Neutrophil (primary cell): ENCODE data around the gene SPOCK3.
"Not testable (repeated sequence)": the region's sequence is repeated elsewhere in the genome, so short reads cannot be mapped to it uniquely, and the experiment has no call there.

Experiments used
- H3K27ac ChIP-seq: fragments of 200-600 bp; sonication (generic); 2 replicates; pipeline ENCODE4 v1.5.1; 2016; ENCODE audit warnings: mild to moderate bottlenecking, moderate library complexity
- H3K27me3 ChIP-seq: fragments of 200-600 bp; sonication (generic); 2 replicates; pipeline ENCODE4 v1.6.0; 2016; ENCODE audit warnings: mild to moderate bottlenecking
- H3K36me3 ChIP-seq: fragments of 200-600 bp; sonication (generic); 2 replicates; pipeline ENCODE4 v1.5.1; 2017
- H3K4me1 ChIP-seq, 2 experiments: fragments of 200-600 bp in 1 of 2; sonication (generic) in 1 of 2; 1 replicate in 1 of 2; 2 replicates in 1 of 2; pipeline versions ENCODE4 v1.5.1 to v1.6.1; 2013 to 2016; ENCODE audit warnings: low read depth in 1 of 2, low read length in 1 of 2, mild to moderate bottlenecking in 1 of 2, moderate library complexity in 1 of 2; ENCODE audit not compliant: control insufficient read depth in 1 of 2, insufficient read depth in 1 of 2
- H3K4me3 ChIP-seq, 2 experiments: fragments of 200-600 bp in 1 of 2; sonication (generic) in 1 of 2; 1 replicate in 1 of 2; 2 replicates in 1 of 2; pipeline ENCODE4 v1.5.1; 2013 to 2016; ENCODE audit warnings: low read depth in 1 of 2, low read length in 1 of 2, mild to moderate bottlenecking in 1 of 2, moderate library complexity in 1 of 2
- H3K9me3 ChIP-seq: fragments of 200-600 bp; sonication (generic); 2 replicates; pipeline ENCODE4 v1.5.1; 2016
- TF ChIP-seq, protein P1 (sequence below): fragments of 200-600 bp; sonication (generic); IDR thresholded peaks from 2 replicates; pipeline ENCODE4 v1.5.1; 2016; ENCODE audit warnings: antibody characterized with exemption

SPOCK3 gene

DNA sequence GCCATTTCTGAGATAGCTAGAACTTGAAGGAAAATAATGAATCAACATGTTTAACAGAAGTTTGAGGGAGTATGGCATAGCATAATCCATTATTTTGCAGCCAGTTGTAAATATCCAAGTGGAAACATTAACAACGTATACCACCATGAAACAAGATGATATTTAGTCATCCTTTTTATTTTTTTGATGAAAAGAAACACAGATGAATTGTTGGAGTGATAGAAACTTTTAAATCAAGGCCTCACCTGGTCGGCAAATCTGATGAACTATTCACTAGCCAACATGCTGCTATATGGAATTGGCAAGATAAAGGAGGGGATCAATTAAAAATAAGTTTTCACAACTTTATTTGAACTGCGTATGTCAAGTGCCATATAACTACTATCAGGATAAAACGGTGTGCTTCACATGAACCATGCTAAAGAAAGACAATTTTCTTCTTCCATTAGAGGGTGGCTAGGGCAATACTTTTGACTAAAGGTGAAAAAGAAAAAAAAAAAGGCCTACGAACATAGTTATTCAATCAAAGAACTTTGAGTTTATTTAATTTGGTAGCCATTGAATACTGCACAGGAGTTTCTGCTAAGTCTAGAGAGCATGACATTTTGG, 510.7 kb downstream of the SPOCK3 start:
- Histone ChIP-seq H3K4me3 (no peak overlapping the region), H3K27ac (no peak overlapping the region), H3K9me3 (no peaks in the 10 kb centered on the region), H3K36me3 (no peaks in the 10 kb centered on the region), H3K4me1 (no peaks in the 10 kb centered on the region), H3K27me3 (no peaks in the 10 kb centered on the region)
- TF ChIP-seq, protein P1, sequence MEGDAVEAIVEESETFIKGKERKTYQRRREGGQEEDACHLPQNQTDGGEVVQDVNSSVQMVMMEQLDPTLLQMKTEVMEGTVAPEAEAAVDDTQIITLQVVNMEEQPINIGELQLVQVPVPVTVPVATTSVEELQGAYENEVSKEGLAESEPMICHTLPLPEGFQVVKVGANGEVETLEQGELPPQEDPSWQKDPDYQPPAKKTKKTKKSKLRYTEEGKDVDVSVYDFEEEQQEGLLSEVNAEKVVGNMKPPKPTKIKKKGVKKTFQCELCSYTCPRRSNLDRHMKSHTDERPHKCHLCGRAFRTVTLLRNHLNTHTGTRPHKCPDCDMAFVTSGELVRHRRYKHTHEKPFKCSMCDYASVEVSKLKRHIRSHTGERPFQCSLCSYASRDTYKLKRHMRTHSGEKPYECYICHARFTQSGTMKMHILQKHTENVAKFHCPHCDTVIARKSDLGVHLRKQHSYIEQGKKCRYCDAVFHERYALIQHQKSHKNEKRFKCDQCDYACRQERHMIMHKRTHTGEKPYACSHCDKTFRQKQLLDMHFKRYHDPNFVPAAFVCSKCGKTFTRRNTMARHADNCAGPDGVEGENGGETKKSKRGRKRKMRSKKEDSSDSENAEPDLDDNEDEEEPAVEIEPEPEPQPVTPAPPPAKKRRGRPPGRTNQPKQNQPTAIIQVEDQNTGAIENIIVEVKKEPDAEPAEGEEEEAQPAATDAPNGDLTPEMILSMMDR: no peak

DNA sequence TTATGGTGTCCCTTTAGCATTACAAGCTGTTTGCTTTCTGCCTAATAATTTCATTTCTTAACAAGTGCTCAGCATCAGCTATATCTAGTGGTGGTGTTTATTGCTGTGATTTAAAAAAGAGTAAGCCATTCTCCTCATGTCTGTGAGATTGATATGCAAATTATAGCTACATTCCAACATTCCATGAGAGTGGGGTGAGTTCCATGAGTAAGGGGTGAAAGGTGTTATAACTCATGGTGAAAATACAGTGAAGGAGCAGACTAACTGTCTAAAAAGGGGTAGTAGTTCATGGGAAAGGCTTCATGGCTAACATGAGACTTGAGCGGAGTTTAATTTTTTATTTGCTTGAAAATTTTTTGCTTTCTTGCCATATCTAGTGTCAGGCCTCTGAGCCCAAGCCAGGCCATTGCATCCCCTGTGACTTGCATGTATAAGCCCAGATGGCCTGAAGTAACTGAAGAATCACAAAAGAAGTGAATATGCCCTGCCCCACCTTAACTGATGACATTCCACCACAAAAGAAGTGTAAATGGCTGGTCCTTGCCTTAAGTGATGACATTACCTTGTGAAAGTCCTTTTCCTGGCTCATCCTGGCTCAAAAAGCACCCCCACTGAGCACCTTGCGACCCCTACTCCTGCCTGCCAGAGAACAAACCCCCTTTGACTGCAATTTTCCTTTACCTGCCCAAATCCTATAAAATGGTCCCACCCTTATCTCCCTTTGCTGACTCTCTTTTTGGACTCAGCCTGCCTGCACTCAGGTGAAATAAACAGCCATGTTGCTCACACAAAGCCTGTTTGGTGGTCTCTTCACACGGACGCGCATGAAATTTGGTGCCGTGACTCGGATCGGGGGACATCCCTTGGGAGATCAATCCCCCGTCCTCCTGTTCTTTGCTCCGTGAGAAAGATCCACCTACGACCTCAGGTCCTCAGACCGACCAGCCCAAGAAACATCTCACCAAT, 518.3 kb downstream of the SPOCK3 start:
- H3K27ac ChIP-seq, H3K4me3 ChIP-seq, H3K27me3 ChIP-seq, H3K4me1 ChIP-seq, H3K36me3 ChIP-seq, H3K9me3 ChIP-seq: not testable (repeated sequence)

DNA sequence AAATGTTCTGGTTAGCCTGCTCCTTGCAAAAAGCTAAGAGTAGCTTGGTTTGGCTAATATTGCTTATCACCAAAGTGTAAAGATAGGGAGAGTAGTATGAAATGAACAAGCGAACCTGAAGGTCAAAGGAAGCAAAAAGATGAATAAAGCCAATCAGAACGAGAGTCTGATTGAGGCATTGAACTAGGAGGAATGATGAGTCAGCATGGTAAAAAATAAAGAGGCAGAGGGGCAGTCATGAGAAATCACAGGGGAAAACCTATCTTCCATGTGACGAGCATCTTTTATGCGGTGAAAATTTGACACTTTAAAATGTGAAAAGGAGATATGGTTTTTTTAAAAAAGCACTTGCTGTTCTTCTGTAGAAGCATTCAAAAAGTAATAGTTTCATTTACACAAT, 533.7 kb downstream of the SPOCK3 start:
- TF ChIP-seq, protein P1: no peak
- no peaks in the 10 kb centered on the region for H3K4me1 ChIP-seq
- no peaks in the 10 kb centered on the region for H3K9me3 ChIP-seq
- H3K27me3 ChIP-seq: no peaks in the 10 kb centered on the region
- H3K27ac ChIP-seq: no peak overlapping the region
- no peak overlapping the region for H3K4me3 ChIP-seq
- H3K36me3 ChIP-seq: no peaks in the 10 kb centered on the region

- no peaks in the 10 kb centered on the region for H3K9me3 ChIP-seq
- no peaks in the 10 kb centered on the region for H3K36me3 ChIP-seq
- no peak overlapping the region for H3K4me3 ChIP-seq
- no peaks in the 10 kb centered on the region for H3K27me3 ChIP-seq
- H3K27ac ChIP-seq: no peak overlapping the region
- TF ChIP-seq, protein P1: no peak
- no peaks in the 10 kb centered on the region for H3K4me1 ChIP-seq
These were observed 545.5 kb downstream of the SPOCK3 start for GRCh38 chr4:166688835-166689234.

GRCh38 chr4:166687828-166688227, 546.5 kb downstream of the SPOCK3 start:
- Histone ChIP-seq H3K9me3 (no peaks in the 10 kb centered on the region), H3K36me3 (no peaks in the 10 kb centered on the region), H3K27ac (no peak overlapping the region), H3K4me3 (no peak overlapping the region), H3K4me1 (no peaks in the 10 kb centered on the region), H3K27me3 (no peaks in the 10 kb centered on the region)
- TF ChIP-seq, protein P1: no peak
